Thymus (tissue), 11 donors: Measurements from ENCODE around the gene VSX1. TPM values are rescaled to one million over a fixed set of nuclear protein-coding genes. Genes with fewer than 3 reads are reported as not detected.
A peak's percentile ranks its signal among the peaks of the same experiment; 100 is the strongest.

Experiments
- DNase-seq, 9 donors: peaks; one replicate each; pipeline ENCODE4 v3.0.0-alpha.2; 2013; ENCODE audit warnings: low spot score in 9 of 9, low read depth in 6 of 9, missing footprints in 1 of 9
- H3K27ac ChIP-seq, 2 donors: one replicate each; pipeline ENCODE4 v1.5.1; 2013; ENCODE audit warnings: control low read depth in 1 of 2, low read depth in 1 of 2, low read length in 1 of 2, mild to moderate bottlenecking in 1 of 2, moderate library complexity in 1 of 2
- H3K27me3 ChIP-seq, 2 donors: one replicate each; pipeline ENCODE4 v1.5.1; 2013; ENCODE audit warnings: low read length in 1 of 2; ENCODE audit not compliant: control insufficient read depth in 2 of 2, insufficient read depth in 1 of 2
- H3K36me3 ChIP-seq, 2 donors: one replicate each; pipeline ENCODE4 v1.5.1; 2013; ENCODE audit warnings: low read length in 1 of 2, mild to moderate bottlenecking in 1 of 2, moderate library complexity in 1 of 2; ENCODE audit not compliant: control insufficient read depth in 2 of 2, insufficient read depth in 2 of 2
- H3K4me1 ChIP-seq, 2 donors: one replicate each; pipeline ENCODE4 v1.5.1; 2013; ENCODE audit warnings: low read length in 2 of 2; ENCODE audit not compliant: control insufficient read depth in 2 of 2, insufficient read depth in 2 of 2
- H3K4me3 ChIP-seq, 2 donors: one replicate each; pipeline ENCODE4 v1.5.1; 2013; ENCODE audit warnings: low read length in 2 of 2, control low read depth in 1 of 2, mild to moderate bottlenecking in 1 of 2
- H3K9me3 ChIP-seq, 2 donors: one replicate each; pipeline ENCODE4 v1.5.1; 2013; ENCODE audit warnings: low read length in 1 of 2, mild to moderate bottlenecking in 1 of 2; ENCODE audit not compliant: control insufficient read depth in 2 of 2, insufficient read depth in 1 of 2
- WGBS: extraction: QIAGEN DNeasy Blood & Tissue Kit; methylation state at CpG from one replicate; pipeline ENCODE4 v1.1.7; 2013; 5-methylcytosine and 5-hydroxymethylcytosine counted together
- polyA plus RNA-seq: library from polyadenylated mRNA; stranded (reverse); fragments of 200-250 nt; gene quantifications from one replicate; pipeline ENCODE4 v1.2.3, GENCODE V29; 2013
- total RNA-seq: library from RNA; stranded (reverse); fragments of 120-200 nt; gene quantifications from one replicate; pipeline ENCODE4 v1.2.4, GENCODE V29; 2013
- donor health status: healthy.

Gene VSX1
- total and polyA plus RNA-seq, 2 donors = 0.09 to 0.21 TPM

GRCh38 chr20:25090492-25091429, 8.8 kb upstream of the VSX1 start:
- peaks cover 0 to 7% of the 10 kb centered on the region in 2 donors for H3K27me3 ChIP-seq
- no peaks in the 10 kb centered on the region for H3K36me3 ChIP-seq
- H3K4me1 ChIP-seq = peaks cover 38 to 45% of the 10 kb centered on the region in 2 donors
- DNase-seq = peak; percentile 65 to 96 (median 78)
- WGBS = 10% methylated on average over 14 of the region's 14 CpGs
- H3K4me3 ChIP-seq = peak overlapping the region; percentile 2 to 24
- H3K9me3 ChIP-seq = peaks cover 0 to under 1% of the 10 kb centered on the region in 2 donors
- peak overlapping the region; percentile 93 to 98 for H3K27ac ChIP-seq

GRCh38 chr20:25089662-25090061, 7.7 kb upstream of the VSX1 start:
- Histone ChIP-seq H3K27me3 (peaks cover 2 to 18% of the 10 kb centered on the region in 2 donors), H3K4me3 (peak overlapping the region in 1 of 2 donors; percentile 23), H3K27ac (peak overlapping the region; percentile 93 to 98), H3K4me1 (peaks cover 43 to 47% of the 10 kb centered on the region in 2 donors), H3K9me3 (peaks cover 0 to 4% of the 10 kb centered on the region in 2 donors), H3K36me3 (no peaks in the 10 kb centered on the region)
- WGBS = 95% methylated on average over 12 of the region's 12 CpGs
- DNase-seq = no peak

GRCh38 chr20:25089096-25089495, 7.2 kb upstream of the VSX1 start:
- no peak for DNase-seq
- Histone ChIP-seq H3K4me3 (no peak overlapping the region), H3K9me3 (peaks cover 0 to 4% of the 10 kb centered on the region in 2 donors), H3K27me3 (peaks cover 2 to 24% of the 10 kb centered on the region in 2 donors), H3K27ac (no peak overlapping the region), H3K4me1 (peaks cover 48 to 52% of the 10 kb centered on the region in 2 donors), H3K36me3 (no peaks in the 10 kb centered on the region)

- H3K4me3 ChIP-seq = no peak overlapping the region
- 91% methylated on average over 6 of the region's 6 CpGs for WGBS
- DNase-seq = no peak
- peaks cover 53 to 56% of the 10 kb centered on the region in 2 donors for H3K4me1 ChIP-seq
- H3K9me3 ChIP-seq = peaks cover 0 to 4% of the 10 kb centered on the region in 2 donors
- H3K36me3 ChIP-seq = no peaks in the 10 kb centered on the region
- peaks cover 10 to 32% of the 10 kb centered on the region in 2 donors for H3K27me3 ChIP-seq
- no peak overlapping the region for H3K27ac ChIP-seq
Observed at GRCh38 chr20:25088267-25088666, 6.3 kb upstream of the VSX1 start.

- H3K9me3 ChIP-seq = peaks cover 0 to 4% of the 10 kb centered on the region in 2 donors
- H3K36me3 ChIP-seq = no peaks in the 10 kb centered on the region
- peaks cover 52 to 58% of the 10 kb centered on the region in 2 donors for H3K4me1 ChIP-seq
- no peak for DNase-seq
- no peak overlapping the region for H3K4me3 ChIP-seq
- H3K27me3 ChIP-seq = peaks cover 18 to 41% of the 10 kb centered on the region in 2 donors
- H3K27ac ChIP-seq = no peak overlapping the region
- WGBS = 97% methylated on average over 4 of the region's 4 CpGs
Observed at GRCh38 chr20:25087186-25087929, 5.4 kb upstream of the VSX1 start.

GRCh38 chr20:25085756-25086495, 4.0 kb upstream of the VSX1 start:
- WGBS = 92% methylated on average over 10 of the region's 10 CpGs
- peaks cover 44 to 49% of the 10 kb centered on the region in 2 donors for H3K4me1 ChIP-seq
- H3K4me3 ChIP-seq = no peak overlapping the region
- no peak for DNase-seq
- peaks cover 0 to 4% of the 10 kb centered on the region in 2 donors for H3K9me3 ChIP-seq
- H3K27ac ChIP-seq = no peak overlapping the region
- no peaks in the 10 kb centered on the region for H3K36me3 ChIP-seq
- peaks cover 32 to 56% of the 10 kb centered on the region in 2 donors for H3K27me3 ChIP-seq

GRCh38 chr20:25084626-25085187, 2.8 kb upstream of the VSX1 start:
- Histone ChIP-seq H3K27ac (no peak overlapping the region), H3K9me3 (peaks cover 0 to 4% of the 10 kb centered on the region in 2 donors), H3K36me3 (no peaks in the 10 kb centered on the region), H3K27me3 (peaks cover 43 to 68% of the 10 kb centered on the region in 2 donors), H3K4me3 (peak overlapping the region; percentile 5 to 25), H3K4me1 (peaks cover 32 to 40% of the 10 kb centered on the region in 2 donors)
- peak in 2 of 9 donors; percentile 26 to 60 for DNase-seq
- WGBS = 6% methylated on average over 36 of the region's 36 CpGs

- Histone ChIP-seq H3K36me3 (no peaks in the 10 kb centered on the region), H3K4me3 (peak overlapping the region; percentile 5 to 25), H3K4me1 (peaks cover 25 to 33% of the 10 kb centered on the region in 2 donors), H3K9me3 (peaks cover 0 to 4% of the 10 kb centered on the region in 2 donors), H3K27ac (no peak overlapping the region), H3K27me3 (peaks cover 50 to 75% of the 10 kb centered on the region in 2 donors)
- DNase-seq = peak in 2 of 9 donors; percentile 55 to 67
- WGBS = 13% methylated on average over 54 of the region's 54 CpGs
Observed at GRCh38 chr20:25083773-25084625, 2.1 kb upstream of the VSX1 start.
